B cell (primary cell): Measurements from ENCODE around the gene PLCB4.

Experiments
- CTCF ChIP-seq: fragments of 200-600 bp; IDR thresholded peaks from one replicate; pipeline ENCODE4 v1.8.0; 2022; ENCODE audit warnings: antibody characterized with exemption, mild to moderate bottlenecking
- EZH2 ChIP-seq: IDR thresholded peaks from 2 replicates; pipeline ENCODE4 v1.6.1; 2012; ENCODE audit warnings: borderline replicate concordance, low read depth, mild to moderate bottlenecking, moderate library complexity, low read length; ENCODE audit not compliant: insufficient read depth, poor library complexity, severe bottlenecking

GRCh38 chr20:9508240-9508661 is 439.4 kb downstream of the PLCB4 start:
- TF ChIP-seq CTCF (no peak), EZH2 (no peak)
